Duodenal mucosa (tissue), 2 donors: ENCODE data around the gene MYPN.

Source experiments
- H3K27ac ChIP-seq: one replicate; pipeline ENCODE4 v1.7.0; 2013; ENCODE audit warnings: low read depth, low read length
- H3K27me3 ChIP-seq, 2 donors: one replicate each; pipeline ENCODE4 v1.7.0; 2013; ENCODE audit warnings: low read length in 2 of 2, control low read depth in 1 of 2; ENCODE audit not compliant: insufficient read depth in 2 of 2, control insufficient read depth in 1 of 2
- H3K36me3 ChIP-seq, 2 donors: one replicate each; pipeline ENCODE4 v1.7.0; 2013; ENCODE audit warnings: low read length in 2 of 2, control low read depth in 1 of 2; ENCODE audit not compliant: insufficient read depth in 2 of 2, control insufficient read depth in 1 of 2
- H3K4me1 ChIP-seq, 2 donors: one replicate each; pipeline ENCODE4 v1.7.0; 2013; ENCODE audit warnings: low read length in 2 of 2, control low read depth in 1 of 2; ENCODE audit not compliant: insufficient read depth in 2 of 2, control insufficient read depth in 1 of 2
- H3K4me3 ChIP-seq, 2 donors: one replicate each; pipeline ENCODE4 v1.7.0; 2013; ENCODE audit warnings: low read length in 2 of 2, low read depth in 1 of 2
- H3K9ac ChIP-seq, 2 donors: one replicate each; pipeline ENCODE4 v1.7.0; 2013; ENCODE audit warnings: low read length in 2 of 2, low read depth in 1 of 2
- H3K9me3 ChIP-seq, 2 donors: one replicate each; pipeline ENCODE4 v1.7.0; 2013; ENCODE audit warnings: low read length in 2 of 2, control low read depth in 1 of 2; ENCODE audit not compliant: control insufficient read depth in 1 of 2

Gene MYPN

GRCh38 chr10:68132391-68132790, 23.1 kb downstream of the MYPN start:
- Histone ChIP-seq H3K9me3 (no peaks in the 10 kb centered on the region), H3K9ac (no peak overlapping the region), H3K27ac (no peak overlapping the region), H3K27me3 (no peaks in the 10 kb centered on the region), H3K36me3 (no peaks in the 10 kb centered on the region), H3K4me1 (peaks cover 8 to 14% of the 10 kb centered on the region in 2 donors), H3K4me3 (no peak overlapping the region)

GRCh38 chr10:68133523-68133922, 24.2 kb downstream of the MYPN start:
- Histone ChIP-seq H3K4me3 (no peak overlapping the region), H3K27me3 (no peaks in the 10 kb centered on the region), H3K4me1 (peaks cover 8 to 14% of the 10 kb centered on the region in 2 donors), H3K27ac (no peak overlapping the region), H3K36me3 (no peaks in the 10 kb centered on the region), H3K9ac (no peak overlapping the region), H3K9me3 (no peaks in the 10 kb centered on the region)

- H3K36me3 ChIP-seq, result no peaks in the 10 kb centered on the region
- H3K9ac ChIP-seq, result no peak overlapping the region
- H3K27me3 ChIP-seq, result no peaks in the 10 kb centered on the region
- no peak overlapping the region for H3K4me3 ChIP-seq
- peaks cover 8 to 14% of the 10 kb centered on the region in 2 donors for H3K4me1 ChIP-seq
- H3K27ac ChIP-seq, result peak overlapping the region; percentile 14
- H3K9me3 ChIP-seq, result no peaks in the 10 kb centered on the region
Observed at GRCh38 chr10:68135362-68135761, 26.1 kb downstream of the MYPN start.

- H3K9ac ChIP-seq, result no peak overlapping the region
- peak overlapping the region in 1 of 2 donors; percentile 30 for H3K4me3 ChIP-seq
- H3K4me1 ChIP-seq, result peaks cover 8 to 14% of the 10 kb centered on the region in 2 donors
- peak overlapping the region; percentile 58 for H3K27ac ChIP-seq
- no peaks in the 10 kb centered on the region for H3K36me3 ChIP-seq
- no peaks in the 10 kb centered on the region for H3K27me3 ChIP-seq
- H3K9me3 ChIP-seq, result no peaks in the 10 kb centered on the region
Observed at GRCh38 chr10:68135922-68136792, 26.9 kb downstream of the MYPN start.

- no peaks in the 10 kb centered on the region for H3K27me3 ChIP-seq
- no peaks in the 10 kb centered on the region for H3K36me3 ChIP-seq
- no peaks in the 10 kb centered on the region for H3K9me3 ChIP-seq
- no peak overlapping the region for H3K4me3 ChIP-seq
- H3K9ac ChIP-seq, result no peak overlapping the region
- H3K4me1 ChIP-seq, result peaks cover 8 to 14% of the 10 kb centered on the region in 2 donors
- H3K27ac ChIP-seq, result no peak overlapping the region
Observed at GRCh38 chr10:68137171-68137570, 27.9 kb downstream of the MYPN start.

DNA sequence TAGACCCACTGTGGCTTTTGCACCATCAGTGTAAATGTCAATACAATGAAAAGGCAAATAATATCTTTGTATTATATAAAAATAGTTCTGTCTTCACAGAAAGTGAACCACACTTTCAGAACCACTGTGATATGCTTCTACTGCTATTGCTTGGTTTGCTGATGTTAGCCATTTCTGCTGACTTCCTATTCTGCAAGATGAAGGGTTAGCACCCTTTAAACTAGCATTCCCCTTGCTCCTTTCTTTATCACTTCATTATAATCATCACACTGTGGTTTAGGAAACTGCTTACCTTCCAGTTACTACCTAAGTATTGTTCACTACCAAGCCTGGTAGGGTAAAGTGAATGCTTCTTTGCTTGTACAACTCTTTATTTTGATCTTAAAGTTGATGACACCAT, 29.2 kb downstream of the MYPN start:
- Histone ChIP-seq H3K27me3 (no peaks in the 10 kb centered on the region), H3K27ac (no peak overlapping the region), H3K4me3 (no peak overlapping the region), H3K36me3 (no peaks in the 10 kb centered on the region), H3K9ac (no peak overlapping the region), H3K9me3 (no peaks in the 10 kb centered on the region), H3K4me1 (peaks cover 8 to 14% of the 10 kb centered on the region in 2 donors)

GRCh38 chr10:68139448-68140272, 30.4 kb downstream of the MYPN start:
- H3K9ac ChIP-seq, result no peak overlapping the region
- no peaks in the 10 kb centered on the region for H3K36me3 ChIP-seq
- no peak overlapping the region for H3K4me3 ChIP-seq

GRCh38 chr10:68142761-68143160, 33.5 kb downstream of the MYPN start:
- Histone ChIP-seq H3K9me3 (no peaks in the 10 kb centered on the region), H3K4me3 (no peak overlapping the region), H3K4me1 (no peaks in the 10 kb centered on the region), H3K36me3 (no peaks in the 10 kb centered on the region), H3K27me3 (no peaks in the 10 kb centered on the region), H3K27ac (no peak overlapping the region), H3K9ac (no peak overlapping the region)

More at GRCh38 chr10:68139448-68140272, 30.4 kb downstream of the MYPN start:
- peaks cover 8 to 14% of the 10 kb centered on the region in 2 donors for H3K4me1 ChIP-seq
- H3K9me3 ChIP-seq, result no peaks in the 10 kb centered on the region
- no peaks in the 10 kb centered on the region for H3K27me3 ChIP-seq
- H3K27ac ChIP-seq, result no peak overlapping the region

- H3K4me3 ChIP-seq, result no peak overlapping the region
- H3K4me1 ChIP-seq, result no peaks in the 10 kb centered on the region
- no peaks in the 10 kb centered on the region for H3K27me3 ChIP-seq
- no peaks in the 10 kb centered on the region for H3K9me3 ChIP-seq
- no peak overlapping the region for H3K27ac ChIP-seq
- no peak overlapping the region for H3K9ac ChIP-seq
- H3K36me3 ChIP-seq, result no peaks in the 10 kb centered on the region
Observed at GRCh38 chr10:68144709-68145108, 35.4 kb downstream of the MYPN start.

DNA sequence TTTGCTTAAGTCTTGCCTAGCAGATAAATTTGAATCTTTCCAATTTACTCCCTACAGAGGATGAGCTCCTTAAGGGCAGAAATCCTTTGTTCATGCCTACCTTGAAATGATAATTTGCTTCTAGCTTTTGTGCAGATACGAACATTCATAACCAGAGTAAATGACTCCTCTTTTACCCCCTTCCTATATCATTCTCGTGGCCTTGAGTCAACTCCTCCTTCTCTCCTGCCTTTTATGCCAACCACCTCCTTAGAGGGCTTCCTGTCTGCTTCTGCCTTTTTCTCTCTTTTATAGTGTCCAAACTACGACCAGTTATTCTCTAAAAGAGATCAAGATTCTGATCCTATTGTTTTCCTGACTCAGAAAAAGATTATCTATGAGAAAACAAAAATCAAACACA, 36.4 kb downstream of the MYPN start:
- no peak overlapping the region for H3K27ac ChIP-seq

More for the DNA sequence above, 36.4 kb downstream of the MYPN start:
- H3K27me3 ChIP-seq, result no peaks in the 10 kb centered on the region
- no peak overlapping the region for H3K9ac ChIP-seq
- H3K9me3 ChIP-seq, result no peaks in the 10 kb centered on the region
- H3K4me3 ChIP-seq, result no peak overlapping the region
- no peaks in the 10 kb centered on the region for H3K4me1 ChIP-seq
- no peaks in the 10 kb centered on the region for H3K36me3 ChIP-seq
